ENCODE results near the gene HLA-G.

GRCh38 chr6:29800254-29800653, 27.4 kb upstream of the HLA-G start:
- TF ChIP-seq EZH2phosphoT487 (IDR thresholded peaks at IDR 0.05; ENCODE audit: insufficient read depth, low read depth) (no peak), EZH2 (IDR thresholded peaks at IDR 0.05; ENCODE audit: insufficient read depth, poor library complexity, severe bottlenecking) (no peak)
